ENCODE measurements around the gene BHMT2. TPM values are rescaled to one million over a fixed set of nuclear protein-coding genes. Genes with fewer than 3 reads are reported as not detected.

Gene BHMT2
- total and polyA plus RNA-seq, 11 donors: 1.5 to 11.3 (median 5.1) TPM

GRCh38 chr5:79091064-79091463 is 21.5 kb downstream of the BHMT2 start:
- H3K9me3 ChIP-seq: no peaks in the 10 kb centered on the region
- ATAC-seq (peak; percentile 55 to 95 (median 86)), DNase-seq (no peak)
- TF ChIP-seq CTCF (IDR thresholded peaks at IDR 0.05): no peak
- TF ChIP-seq POLR2A (IDR thresholded peaks at IDR 0.05): no peak
- H3K27ac ChIP-seq: no peak overlapping the region
- no peaks in the 10 kb centered on the region for H3K36me3 ChIP-seq
- 51 to 59% (median 57%) methylated on average over 3 of the region's 3 CpGs for WGBS, 4 donors
- intact Hi-C loops (cut with DNase I): no loop called here
- H3K27me3 ChIP-seq: no peaks in the 10 kb centered on the region
- no peaks in the 10 kb centered on the region for H3K4me1 ChIP-seq
- H3K4me3 ChIP-seq: no peak overlapping the region

- Histone ChIP-seq H3K36me3 (no peaks in the 10 kb centered on the region), H3K4me1 (no peaks in the 10 kb centered on the region), H3K27ac (no peak overlapping the region), H3K27me3 (no peaks in the 10 kb centered on the region), H3K4me3 (no peak overlapping the region), H3K9me3 (no peaks in the 10 kb centered on the region)
- DNase-seq (no peak), ATAC-seq (no peak)
- WGBS, 4 donors: 48 to 57% (median 50%) methylated on average over 3 of the region's 3 CpGs
- intact Hi-C loops (cut with DNase I): no loop called here
- TF ChIP-seq CTCF (IDR thresholded peaks at IDR 0.05) (no peak), POLR2A (IDR thresholded peaks at IDR 0.05) (no peak)
These were observed 24.2 kb downstream of the BHMT2 start for GRCh38 chr5:79093762-79094161.

GRCh38 chr5:79105868-79106267 is 36.3 kb downstream of the BHMT2 start:
- DNase-seq (no peak), ATAC-seq (no peak)
- 84 to 91% (median 88%) methylated on average over 2 of the region's 2 CpGs for WGBS, 4 donors
- Histone ChIP-seq H3K27me3 (peaks cover 0 to 21% (median 16%) of the 10 kb centered on the region in 9 donors), H3K4me1 (peaks cover 0 to 20% (median 0%) of the 10 kb centered on the region in 12 donors), H3K4me3 (no peak overlapping the region), H3K36me3 (no peaks in the 10 kb centered on the region), H3K9me3 (no peaks in the 10 kb centered on the region), H3K27ac (no peak overlapping the region)
- TF ChIP-seq CTCF (IDR thresholded peaks at IDR 0.05) (no peak), POLR2A (IDR thresholded peaks at IDR 0.05) (no peak)
- intact Hi-C loops (cut with DNase I): no loop called here

- Histone ChIP-seq H3K27ac (no peak overlapping the region), H3K27me3 (peaks cover 7 to 35% (median 25%) of the 10 kb centered on the region in 9 donors), H3K4me1 (peaks cover 0 to 26% (median 2%) of the 10 kb centered on the region in 12 donors), H3K36me3 (no peaks in the 10 kb centered on the region), H3K4me3 (no peak overlapping the region), H3K9me3 (no peaks in the 10 kb centered on the region)
- intact Hi-C loops (cut with DNase I): no loop called here
- ATAC-seq: peak in 2 of 4 donors; percentile 32 to 53
- DNase-seq: no peak
- WGBS, 4 donors: 58 to 67% (median 64%) methylated on average over 7 of the region's 7 CpGs
- TF ChIP-seq CTCF (IDR thresholded peaks at IDR 0.05): no peak
- TF ChIP-seq POLR2A (IDR thresholded peaks at IDR 0.05): no peak
These were observed 37.6 kb downstream of the BHMT2 start for GRCh38 chr5:79107020-79107796.

Data from heart left ventricle (tissue), 16 donors.